ENCODE measurements around the gene TMEM63C. TPM values are rescaled to one million over a fixed set of nuclear protein-coding genes. Genes with fewer than 3 reads are reported as not detected.

The TMEM63C gene
- polyA plus RNA-seq, 1 donor from 2014 or later: 0.24 TPM

DNA sequence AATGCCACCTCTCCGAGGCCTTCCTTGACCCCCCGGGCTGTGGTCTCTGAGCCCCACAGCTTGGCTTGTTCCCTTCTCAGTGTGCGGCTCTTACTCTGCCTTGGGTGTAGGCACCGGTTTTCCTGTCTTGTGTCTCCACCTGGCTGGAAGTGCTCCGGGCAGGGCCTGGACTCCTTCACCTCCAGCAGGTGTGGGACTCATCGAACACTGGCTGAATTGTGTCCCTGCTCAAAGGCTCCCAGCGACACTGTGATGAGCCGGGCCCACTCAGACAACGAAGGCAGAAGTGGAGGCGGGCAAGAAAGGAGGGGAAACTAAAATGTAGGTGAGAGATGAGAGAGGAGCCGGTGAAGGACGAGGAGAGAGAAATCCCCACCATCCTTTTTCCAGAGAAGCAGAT, 18.0 kb downstream of the TMEM63C start:
- Mint-ChIP-seq H3K36me3 (peaks cover 2% of the 10 kb centered on the region), H3K27ac (no peak overlapping the region), H3K27me3 (peaks cover 9% of the 10 kb centered on the region), H3K4me1 (no peaks in the 10 kb centered on the region), H3K4me3 (no peak overlapping the region), H3K9me3 (no peaks in the 10 kb centered on the region)

DNA sequence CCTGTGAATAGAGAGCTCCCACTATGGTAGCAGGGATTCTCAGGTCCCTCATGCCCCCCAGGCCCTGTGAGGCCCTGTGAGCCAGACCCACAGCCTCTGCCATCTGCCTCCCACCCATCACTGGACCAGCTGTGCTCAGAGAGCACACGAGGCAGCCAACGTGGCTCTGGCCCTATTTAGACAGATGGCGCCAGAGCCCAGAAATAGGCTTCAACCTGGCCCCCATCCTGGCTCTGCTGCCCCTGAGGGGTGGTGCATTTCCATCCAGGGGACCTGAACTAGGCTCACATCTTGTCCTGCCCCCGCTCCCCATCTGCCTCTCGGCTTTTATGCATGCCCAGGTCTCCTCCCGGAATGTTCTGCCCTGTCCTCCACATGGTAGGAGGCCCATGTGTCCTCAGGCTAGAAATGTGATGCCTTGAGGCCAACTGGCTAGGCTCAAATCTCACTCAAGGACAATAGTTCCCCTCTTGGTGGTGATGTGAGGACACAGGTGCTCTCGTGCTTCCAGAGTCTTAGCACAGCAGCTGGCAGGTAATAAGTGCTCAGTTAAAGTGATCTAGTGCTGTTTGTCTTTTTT, 18.9 kb downstream of the TMEM63C start:
- Mint-ChIP-seq H3K4me3 (no peak overlapping the region), H3K9me3 (no peaks in the 10 kb centered on the region), H3K36me3 (peaks cover 2% of the 10 kb centered on the region), H3K27me3 (peaks cover 10% of the 10 kb centered on the region), H3K27ac (no peak overlapping the region), H3K4me1 (no peaks in the 10 kb centered on the region)

DNA sequence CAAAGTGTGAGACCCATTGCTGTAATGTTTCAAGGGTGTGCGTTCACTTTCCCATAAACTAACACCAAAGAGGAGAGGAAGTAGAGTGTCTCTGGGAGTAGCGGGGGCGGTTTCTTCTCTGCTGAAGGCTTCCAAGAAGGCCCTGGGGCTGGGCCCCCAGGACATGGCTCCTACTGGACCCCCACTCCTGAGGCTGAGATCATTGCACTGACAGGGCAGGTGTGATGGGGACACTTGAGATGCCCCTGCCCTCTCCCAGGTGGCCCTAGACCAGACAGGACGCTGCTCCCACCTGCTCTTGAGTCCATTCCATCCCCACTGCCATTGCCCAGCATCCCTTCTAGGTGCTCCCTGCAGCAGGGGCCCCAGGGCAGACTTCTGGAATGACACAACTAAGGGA, 20.1 kb downstream of the TMEM63C start:
- no peak overlapping the region for H3K4me3 Mint-ChIP-seq
- H3K27me3 Mint-ChIP-seq: peaks cover 11% of the 10 kb centered on the region
- no peaks in the 10 kb centered on the region for H3K4me1 Mint-ChIP-seq

DNA sequence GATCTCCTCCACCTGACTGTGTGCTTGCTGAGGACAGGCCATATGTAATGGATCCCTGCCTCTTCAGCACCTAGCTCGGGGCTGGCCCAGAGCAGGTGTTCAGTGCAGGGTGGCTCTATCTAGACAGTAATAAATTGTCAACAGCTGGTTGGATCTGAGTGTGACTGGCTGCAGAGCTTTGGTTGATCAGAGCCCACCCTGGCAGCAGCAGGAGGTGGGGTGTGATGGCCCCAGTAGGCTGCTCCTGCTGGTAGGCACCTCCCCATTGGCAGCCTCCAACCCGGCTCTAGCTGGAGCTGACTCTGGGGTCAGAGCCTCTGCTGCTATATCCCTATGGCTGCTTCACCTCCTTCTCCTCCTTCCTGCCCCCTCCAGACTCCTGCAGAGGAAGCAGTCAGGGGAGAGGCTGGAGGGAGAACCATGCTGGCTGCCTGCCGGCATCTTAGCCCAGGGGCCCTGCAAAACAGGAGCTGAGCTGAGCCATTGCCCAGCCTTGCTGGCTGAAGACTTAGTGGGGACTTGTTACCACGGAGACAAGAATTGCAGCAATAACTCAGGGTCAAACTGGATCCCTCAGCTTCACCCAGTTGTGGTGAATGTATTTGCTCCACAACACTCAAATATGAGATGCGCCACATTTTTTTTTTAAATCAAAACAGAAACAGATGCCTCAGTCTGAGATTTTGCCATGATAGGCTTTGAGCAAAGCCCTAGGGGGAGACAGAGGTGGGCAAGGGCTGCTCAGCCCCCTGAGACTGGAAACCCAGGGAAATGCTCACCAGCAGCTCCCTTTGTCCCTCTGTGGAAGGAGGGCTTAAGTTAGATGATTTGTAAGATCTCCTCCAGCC, 22.2 kb downstream of the TMEM63C start:
- H3K27ac Mint-ChIP-seq: no peak overlapping the region
- no peak overlapping the region for H3K4me3 Mint-ChIP-seq
- no peaks in the 10 kb centered on the region for H3K4me1 Mint-ChIP-seq
- H3K9me3 Mint-ChIP-seq: no peaks in the 10 kb centered on the region
- peaks cover 13% of the 10 kb centered on the region for H3K27me3 Mint-ChIP-seq
- peaks cover 2% of the 10 kb centered on the region for H3K36me3 Mint-ChIP-seq

More for the DNA sequence above, 20.1 kb downstream of the TMEM63C start:
- H3K36me3 Mint-ChIP-seq: peaks cover 2% of the 10 kb centered on the region
- H3K27ac Mint-ChIP-seq: no peak overlapping the region
- no peaks in the 10 kb centered on the region for H3K9me3 Mint-ChIP-seq

DNA sequence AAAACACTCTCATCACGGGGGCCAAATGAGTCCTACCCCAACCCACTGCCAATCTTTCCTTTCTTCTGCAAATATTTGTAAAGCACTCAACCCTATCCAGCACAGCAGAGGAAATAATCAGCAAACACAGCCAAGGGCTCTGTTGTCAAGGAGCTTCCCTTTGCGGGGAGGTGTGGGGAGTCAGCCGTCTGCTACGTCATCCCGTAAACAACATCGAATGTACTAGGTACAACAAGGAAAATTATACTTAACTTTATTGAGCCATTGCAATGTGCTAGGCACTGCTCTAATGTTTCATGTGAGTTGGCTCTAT, 22.8 kb downstream of the TMEM63C start:
- Mint-ChIP-seq H3K4me3 (no peak overlapping the region), H3K36me3 (peaks cover 2% of the 10 kb centered on the region), H3K9me3 (no peaks in the 10 kb centered on the region), H3K4me1 (no peaks in the 10 kb centered on the region), H3K27me3 (peaks cover 9% of the 10 kb centered on the region), H3K27ac (no peak overlapping the region)

DNA sequence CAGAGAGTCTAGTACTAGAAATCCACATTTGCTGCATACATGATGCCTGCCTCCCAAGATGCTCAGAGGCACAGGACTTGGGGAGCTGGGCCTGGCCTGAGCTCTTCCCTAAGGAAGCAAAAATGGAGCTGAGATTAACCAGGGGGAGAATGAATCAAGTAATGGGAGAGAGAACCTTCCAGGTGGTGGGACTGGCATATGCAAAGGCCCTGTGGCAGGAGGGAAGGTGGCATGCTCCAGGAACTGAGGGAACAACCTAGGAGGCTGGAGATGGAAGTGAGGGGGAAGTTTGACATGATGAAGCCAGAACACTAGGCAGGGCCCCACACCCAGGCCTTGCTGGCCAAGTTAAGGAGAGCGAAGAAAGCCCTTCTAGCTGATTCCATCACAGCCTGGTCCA, 23.3 kb downstream of the TMEM63C start:
- no peaks in the 10 kb centered on the region for H3K4me1 Mint-ChIP-seq
- peaks cover 8% of the 10 kb centered on the region for H3K27me3 Mint-ChIP-seq
- H3K36me3 Mint-ChIP-seq: peaks cover 2% of the 10 kb centered on the region
- H3K9me3 Mint-ChIP-seq: no peaks in the 10 kb centered on the region
- no peak overlapping the region for H3K27ac Mint-ChIP-seq
- H3K4me3 Mint-ChIP-seq: no peak overlapping the region

DNA sequence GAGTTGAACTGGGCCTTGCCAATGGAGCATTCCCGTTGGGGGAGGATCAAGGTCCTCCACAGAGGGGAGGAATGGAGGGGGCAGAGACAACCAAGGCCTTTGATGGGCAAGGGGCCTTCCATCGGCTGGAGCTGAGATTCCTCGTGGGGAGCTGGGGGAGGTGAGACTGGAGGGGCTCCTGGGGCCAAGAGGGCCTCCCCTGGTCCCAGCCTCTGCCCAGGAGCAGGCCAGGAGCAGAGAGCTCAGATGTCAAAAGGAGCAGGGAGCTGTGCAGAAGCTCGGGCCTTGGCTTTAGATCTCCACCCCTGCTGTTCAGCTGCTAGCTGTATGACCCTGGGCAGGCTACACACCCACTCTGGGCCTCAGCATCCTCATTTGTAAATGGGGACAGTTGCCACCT, 24.0 kb downstream of the TMEM63C start:
- Mint-ChIP-seq H3K27ac (no peak overlapping the region), H3K27me3 (peaks cover 8% of the 10 kb centered on the region), H3K4me3 (no peak overlapping the region), H3K9me3 (no peaks in the 10 kb centered on the region), H3K4me1 (no peaks in the 10 kb centered on the region), H3K36me3 (peaks cover 2% of the 10 kb centered on the region)

DNA sequence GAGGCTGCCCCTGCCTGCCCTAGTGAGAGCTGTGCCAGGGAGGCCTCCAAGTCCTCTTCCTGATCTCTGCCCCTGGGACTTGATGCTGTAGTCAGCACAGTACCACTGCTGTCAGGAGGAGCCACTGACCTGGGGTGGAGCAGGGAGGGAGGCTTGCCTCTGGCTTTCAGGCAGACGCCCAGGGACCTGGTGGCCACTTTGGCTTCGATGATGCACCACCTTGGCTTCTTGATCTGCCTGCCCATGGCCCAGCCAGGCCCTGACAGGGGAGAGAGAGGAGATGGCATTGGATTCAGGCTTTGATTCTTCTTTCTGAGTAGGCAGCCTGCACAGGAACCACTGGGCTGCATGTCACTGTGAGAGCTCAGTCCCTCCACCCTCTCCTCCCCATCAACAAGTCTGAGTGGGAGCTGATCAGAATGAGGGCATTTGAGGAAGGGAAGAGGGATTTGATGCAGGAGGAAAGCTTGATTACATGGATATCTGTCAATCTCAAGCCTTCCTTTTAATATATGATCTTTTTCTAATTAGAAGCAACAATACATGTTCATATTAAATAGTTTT, 24.7 kb downstream of the TMEM63C start:
- Mint-ChIP-seq H3K36me3 (peaks cover 2% of the 10 kb centered on the region), H3K27ac (no peak overlapping the region), H3K27me3 (peaks cover 8% of the 10 kb centered on the region), H3K9me3 (no peaks in the 10 kb centered on the region), H3K4me1 (no peaks in the 10 kb centered on the region), H3K4me3 (no peak overlapping the region)

DNA sequence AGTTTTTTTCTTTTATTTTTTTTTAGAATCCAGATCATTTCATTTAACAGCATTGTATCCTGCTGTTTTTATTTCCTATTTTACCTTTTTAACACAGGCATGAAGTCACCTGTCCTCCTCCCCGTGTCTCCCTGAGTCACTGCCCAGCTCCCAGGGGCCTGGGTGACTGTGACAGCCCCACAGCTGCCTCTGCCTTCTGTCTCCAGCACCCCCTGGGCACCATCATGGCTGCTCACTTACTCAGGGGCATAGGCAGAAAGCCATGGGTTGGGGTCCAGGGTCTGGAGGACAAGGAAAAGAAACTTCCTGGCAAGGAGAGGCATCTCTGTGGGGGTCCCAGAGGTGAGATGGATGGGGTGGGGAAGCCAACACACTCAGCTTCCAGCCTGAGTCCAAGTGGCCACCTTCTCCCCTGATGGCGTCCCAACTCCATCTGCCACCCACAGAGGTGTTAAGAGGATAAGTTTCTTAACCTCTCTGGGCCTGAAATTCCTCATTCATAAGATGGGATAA, 25.3 kb downstream of the TMEM63C start:
- Mint-ChIP-seq H3K4me1 (no peaks in the 10 kb centered on the region), H3K36me3 (peaks cover 2% of the 10 kb centered on the region), H3K9me3 (no peaks in the 10 kb centered on the region), H3K4me3 (no peak overlapping the region), H3K27ac (no peak overlapping the region), H3K27me3 (peaks cover 8% of the 10 kb centered on the region)

DNA sequence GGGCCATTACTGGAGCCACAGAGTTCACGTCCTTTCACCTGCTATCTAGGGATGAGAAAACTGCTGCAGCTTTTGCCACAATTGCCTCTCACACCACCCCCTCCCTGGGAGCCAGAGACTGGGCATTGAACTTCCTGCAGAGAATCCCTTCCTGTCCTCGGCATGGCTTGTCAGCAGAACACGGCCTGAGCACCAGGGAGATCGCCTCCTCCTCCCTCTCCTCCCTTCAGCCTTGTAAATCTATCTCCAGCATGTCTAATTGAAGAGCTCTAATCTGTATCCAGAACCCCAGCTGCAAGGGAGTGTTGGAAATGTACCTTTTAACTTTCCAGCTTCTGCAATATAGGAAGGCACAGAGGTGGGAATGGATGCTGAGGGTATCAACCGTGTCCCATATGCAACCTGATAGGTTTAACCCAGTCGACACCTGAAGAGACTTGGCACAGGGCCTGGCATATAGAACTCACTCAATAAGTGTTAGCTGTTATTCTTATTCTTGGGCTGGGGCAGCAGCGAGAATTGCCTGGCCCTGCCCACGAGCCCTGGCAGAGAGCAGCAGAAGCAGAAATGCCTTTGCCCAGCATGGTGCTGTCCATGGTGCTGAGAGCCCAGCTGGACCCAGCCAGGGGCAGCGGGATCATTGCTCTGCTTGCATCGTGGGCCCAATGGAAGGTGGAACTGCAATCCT, 26.8 kb downstream of the TMEM63C start:
- no peaks in the 10 kb centered on the region for H3K9me3 Mint-ChIP-seq
- H3K27me3 Mint-ChIP-seq: peaks cover 6% of the 10 kb centered on the region
- H3K4me1 Mint-ChIP-seq: peaks cover 0 to 5% (median 1%) of the 10 kb centered on the region in 3 donors
- peak overlapping the region in 1 of 4 donors; percentile 1 for H3K4me3 Mint-ChIP-seq
- no peaks in the 10 kb centered on the region for H3K36me3 Mint-ChIP-seq
- H3K27ac Mint-ChIP-seq: peak overlapping the region in 1 of 3 donors; percentile 55

DNA sequence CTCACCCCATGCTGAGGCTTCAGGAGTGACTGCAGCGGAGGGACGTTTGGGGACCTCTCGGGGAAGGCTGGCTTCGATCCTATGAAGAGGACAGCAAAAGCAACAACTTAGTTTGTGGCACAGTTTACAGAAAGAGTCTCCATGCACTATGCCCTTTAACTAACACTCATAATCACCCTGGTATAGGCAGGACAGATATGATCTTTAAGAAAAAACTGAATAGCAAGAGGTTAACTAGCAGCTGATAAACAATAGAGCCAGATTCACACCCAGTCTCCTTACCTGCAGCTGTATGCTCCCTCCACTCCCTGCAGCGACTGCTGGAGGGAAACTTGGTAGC, 27.4 kb downstream of the TMEM63C start:
- Mint-ChIP-seq H3K4me3 (no peak overlapping the region), H3K36me3 (no peaks in the 10 kb centered on the region), H3K27me3 (peaks cover 6% of the 10 kb centered on the region), H3K27ac (peak overlapping the region in 1 of 3 donors; percentile 55), H3K9me3 (no peaks in the 10 kb centered on the region), H3K4me1 (peaks cover 0 to 7% (median 4%) of the 10 kb centered on the region in 3 donors)

DNA sequence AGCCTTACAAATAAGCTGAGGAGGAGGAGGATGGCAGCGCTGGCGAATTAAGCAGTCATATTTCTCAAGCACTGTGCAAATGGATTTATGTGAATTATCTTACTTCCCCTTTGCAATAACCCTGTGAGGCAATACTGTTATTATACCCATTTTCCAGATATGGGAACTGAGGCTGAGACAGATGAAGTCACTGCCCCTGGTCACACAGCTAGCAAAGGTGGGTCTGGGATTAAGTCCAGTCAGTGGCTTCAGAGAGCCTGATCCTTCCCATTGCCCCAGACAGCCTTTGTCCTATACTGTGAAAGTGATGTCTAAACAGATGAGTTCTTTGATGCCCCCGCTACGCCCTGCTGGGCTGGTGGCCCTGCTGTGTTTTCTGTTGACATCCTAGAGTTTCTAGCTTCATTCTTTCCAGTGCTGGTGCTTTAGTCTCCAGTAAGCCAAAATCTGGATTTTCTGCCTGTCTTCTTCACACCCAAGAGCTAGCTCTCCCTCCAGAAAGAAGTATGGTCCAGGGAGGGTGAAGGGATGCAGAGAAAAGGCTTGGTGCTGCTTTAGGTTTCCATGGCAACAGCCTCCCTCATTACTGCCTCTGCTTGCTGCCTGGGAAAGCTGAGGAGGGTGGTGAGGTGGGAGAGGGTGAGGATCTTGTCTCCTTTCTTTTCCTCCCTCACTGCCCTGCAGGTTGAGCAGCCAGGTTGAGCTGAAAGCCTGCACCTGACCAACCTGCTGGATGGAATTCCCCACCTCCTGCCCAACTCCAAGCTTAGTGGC, 30.7 kb downstream of the TMEM63C start:
- Mint-ChIP-seq H3K27me3 (peaks cover 7% of the 10 kb centered on the region), H3K9me3 (no peaks in the 10 kb centered on the region), H3K4me3 (no peak overlapping the region), H3K4me1 (peaks cover 0 to 7% (median 7%) of the 10 kb centered on the region in 3 donors), H3K27ac (no peak overlapping the region), H3K36me3 (no peaks in the 10 kb centered on the region)

DNA sequence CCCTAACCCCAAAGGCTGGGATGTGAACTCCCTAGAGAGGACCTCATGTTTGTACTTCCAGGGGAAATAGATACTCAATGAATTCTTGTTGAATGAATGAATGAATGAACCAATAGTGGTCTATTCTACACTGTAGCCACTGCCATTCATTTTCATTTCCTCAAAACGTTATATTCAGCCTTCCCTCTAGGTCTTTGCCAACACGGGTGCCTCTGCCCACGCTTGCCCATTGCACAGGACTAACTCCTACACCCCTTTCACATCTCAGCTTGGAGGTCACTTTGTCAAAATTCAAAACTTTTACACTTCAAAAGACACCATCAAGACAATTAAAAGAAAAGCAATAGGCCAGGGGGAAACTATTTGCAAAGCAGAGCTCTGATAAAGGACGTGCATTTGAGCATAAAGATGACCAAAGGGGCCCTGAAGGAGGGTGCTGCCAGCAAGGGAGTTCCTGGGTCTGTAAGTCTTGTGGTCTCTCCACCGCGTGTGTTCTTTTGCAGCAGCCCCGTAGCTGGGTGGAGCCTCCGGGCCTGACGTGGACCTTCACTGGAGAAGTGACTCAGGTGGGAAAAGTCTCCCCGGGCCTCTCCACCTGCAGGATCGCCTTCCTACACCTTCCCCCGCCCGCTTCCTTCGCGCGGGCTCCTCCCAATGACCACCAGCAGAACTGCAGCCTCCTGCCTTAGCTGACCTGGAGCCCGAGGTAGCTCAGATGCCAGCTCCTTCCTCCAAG, 31.5 kb downstream of the TMEM63C start:
- Mint-ChIP-seq H3K9me3 (no peaks in the 10 kb centered on the region), H3K36me3 (no peaks in the 10 kb centered on the region), H3K27me3 (peaks cover 9% of the 10 kb centered on the region), H3K4me3 (no peak overlapping the region), H3K4me1 (peaks cover 0 to 7% (median 7%) of the 10 kb centered on the region in 3 donors), H3K27ac (no peak overlapping the region)

DNA sequence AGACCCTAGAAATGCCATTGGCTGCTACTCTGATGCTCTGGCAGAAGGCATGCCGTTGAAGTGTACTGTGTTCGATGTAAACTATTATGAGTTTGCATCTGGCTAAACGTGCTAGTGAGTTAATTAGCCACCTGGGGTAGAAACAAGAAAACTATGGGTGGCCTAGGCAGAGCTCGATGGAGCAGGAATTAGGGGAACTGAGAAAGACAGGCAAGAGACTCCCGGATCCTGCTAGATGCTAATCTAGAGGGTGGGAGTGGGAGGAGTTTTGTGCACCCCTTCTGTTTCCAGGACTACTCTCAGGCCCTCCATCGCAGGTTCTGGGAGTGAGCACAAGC, 32.0 kb downstream of the TMEM63C start:
- H3K9me3 Mint-ChIP-seq: no peaks in the 10 kb centered on the region
- H3K36me3 Mint-ChIP-seq: no peaks in the 10 kb centered on the region

More for the DNA sequence above, 32.0 kb downstream of the TMEM63C start:
- Mint-ChIP-seq H3K4me3 (no peak overlapping the region), H3K27ac (no peak overlapping the region), H3K27me3 (peaks cover 7% of the 10 kb centered on the region), H3K4me1 (peaks cover 0 to 7% (median 7%) of the 10 kb centered on the region in 3 donors)
